ENCODE results near the gene STK38L.

STK38L gene

DNA sequence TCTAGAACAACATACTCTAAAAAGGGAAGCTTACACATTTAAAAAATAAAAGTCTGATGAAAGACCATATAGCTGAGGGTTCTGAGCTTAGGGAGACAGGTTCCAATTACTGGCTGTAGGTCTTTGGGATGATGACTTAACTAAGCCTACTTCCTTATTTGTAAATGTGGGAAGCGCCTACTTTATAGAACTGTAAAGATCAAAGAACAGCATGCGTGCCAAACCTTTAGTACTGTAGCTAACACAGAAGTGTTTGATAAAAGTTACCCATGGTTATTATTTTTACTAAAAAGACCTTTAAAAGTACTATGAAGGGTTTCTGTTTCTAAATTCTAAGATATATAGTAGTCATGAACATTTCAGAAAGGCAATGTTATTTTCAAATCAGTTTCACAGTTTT lies 35.7 kb downstream of the STK38L start:
- no peak for DNase-seq

DNA sequence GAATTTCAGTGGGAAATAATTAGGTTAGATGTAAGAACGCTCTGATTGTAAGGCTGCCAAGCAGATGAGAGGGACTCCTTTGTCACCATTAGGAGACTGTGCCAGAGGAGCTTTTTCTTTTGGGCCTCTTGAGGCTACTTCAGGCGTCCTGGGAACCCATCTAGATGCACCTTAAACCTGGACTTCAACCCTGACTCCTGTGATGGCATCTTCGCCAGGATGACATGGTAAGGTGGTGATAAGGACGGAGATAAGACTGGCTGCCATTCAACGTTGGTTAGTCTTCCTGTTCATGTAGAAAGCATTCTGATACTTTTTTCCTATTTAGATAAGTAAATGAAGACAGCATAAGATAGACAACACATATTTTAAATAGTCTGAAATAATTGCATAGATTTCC lies 36.3 kb downstream of the STK38L start:
- no peak for DNase-seq

DNA sequence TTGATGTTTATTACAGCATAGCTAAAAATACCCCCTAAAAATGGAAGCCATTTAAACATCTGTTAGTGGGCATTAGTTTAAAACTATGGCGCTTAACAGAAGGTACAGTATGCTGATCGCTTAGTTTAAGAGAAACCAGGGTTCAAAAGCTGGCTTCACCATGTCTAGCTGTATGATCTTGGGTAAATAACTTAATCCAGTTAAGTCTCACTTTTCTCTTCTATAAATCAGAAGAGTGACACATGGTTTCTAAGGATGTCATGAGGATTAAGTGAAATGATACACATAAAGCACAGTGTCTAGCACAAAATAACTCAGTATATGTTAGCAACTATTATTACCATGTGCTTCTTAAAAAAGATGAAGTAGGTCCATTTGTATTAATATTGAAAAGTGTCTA lies 38.7 kb downstream of the STK38L start:
- DNase-seq, result no peak

DNA sequence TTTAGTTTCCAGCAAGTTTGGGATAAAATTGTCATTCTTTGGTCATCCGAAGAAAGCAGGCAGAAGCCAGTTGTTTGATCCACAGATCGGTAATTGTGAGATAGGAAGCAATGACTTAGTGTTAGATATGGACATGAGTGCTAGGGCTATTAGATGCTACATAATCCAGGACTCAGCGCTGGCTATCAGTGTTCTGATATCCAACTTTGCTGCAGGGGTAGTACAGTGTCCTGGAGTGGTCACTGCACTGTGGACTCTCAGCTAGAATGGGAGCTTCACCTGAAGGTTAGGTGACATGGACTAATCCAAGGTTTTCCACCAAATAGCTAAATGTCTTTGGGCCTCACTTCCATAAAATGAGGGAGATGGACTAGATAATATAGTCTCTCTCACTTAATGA lies 39.9 kb downstream of the STK38L start:
- no peak for DNase-seq

DNA sequence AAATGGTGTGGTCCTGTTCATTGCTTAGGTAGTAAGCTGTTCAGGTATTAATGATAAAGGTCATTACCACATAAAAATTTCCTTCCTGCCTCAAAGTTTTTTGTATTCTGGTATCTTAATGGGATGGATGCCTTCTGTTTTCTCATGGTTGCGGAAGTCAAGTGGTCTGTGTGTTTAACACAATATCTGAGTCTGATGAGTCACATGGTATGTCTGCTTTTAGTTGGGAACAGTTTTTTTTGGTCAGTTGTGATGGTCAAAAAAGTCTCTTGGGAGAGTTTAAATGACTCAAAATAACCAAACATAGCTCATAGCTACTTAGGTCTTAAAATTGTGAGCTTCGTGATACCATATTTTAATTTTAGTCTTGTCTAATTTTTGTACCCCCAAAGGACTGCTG lies 40.7 kb downstream of the STK38L start:
- DNase-seq, result no peak

DNA sequence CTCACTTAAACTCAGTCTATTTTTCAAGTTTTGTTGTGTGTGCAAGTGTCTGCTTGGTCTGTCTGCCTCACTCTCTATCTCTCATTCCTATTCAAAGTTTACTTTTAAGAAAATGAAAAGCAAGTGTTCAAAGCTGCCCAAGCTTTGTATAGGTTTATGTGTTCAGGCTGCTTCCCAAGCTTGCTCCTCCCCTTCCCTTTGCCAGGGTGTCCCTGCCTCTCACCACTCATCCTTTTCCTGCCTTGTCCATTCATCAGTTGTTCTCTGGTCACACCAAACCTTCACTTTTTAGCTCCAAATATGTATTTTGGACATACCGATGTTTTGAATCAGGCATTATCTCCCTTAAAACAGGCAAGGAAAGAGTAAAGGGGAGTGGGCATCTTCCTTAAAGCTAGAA lies 41.3 kb downstream of the STK38L start:
- no peak for DNase-seq

DNA sequence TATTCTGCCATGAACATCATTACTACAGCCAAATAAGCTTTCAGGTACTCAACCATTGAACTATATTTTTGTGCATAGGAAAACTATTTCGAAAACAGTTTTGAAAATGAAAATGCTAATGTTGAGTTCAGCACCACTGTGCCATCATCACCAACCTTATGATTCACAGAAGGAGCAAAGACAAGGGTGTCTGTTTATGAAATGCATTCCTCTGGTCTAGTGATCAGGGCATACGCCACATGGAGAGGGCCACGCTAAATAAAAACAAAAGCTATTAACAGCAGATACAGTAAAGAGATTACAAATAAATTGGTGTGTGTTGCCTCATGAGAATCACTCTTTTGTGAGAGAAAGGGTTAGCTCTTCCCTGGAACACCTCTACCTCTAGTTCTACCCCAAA lies 45.3 kb downstream of the STK38L start:
- DNase-seq, result no peak

DNA sequence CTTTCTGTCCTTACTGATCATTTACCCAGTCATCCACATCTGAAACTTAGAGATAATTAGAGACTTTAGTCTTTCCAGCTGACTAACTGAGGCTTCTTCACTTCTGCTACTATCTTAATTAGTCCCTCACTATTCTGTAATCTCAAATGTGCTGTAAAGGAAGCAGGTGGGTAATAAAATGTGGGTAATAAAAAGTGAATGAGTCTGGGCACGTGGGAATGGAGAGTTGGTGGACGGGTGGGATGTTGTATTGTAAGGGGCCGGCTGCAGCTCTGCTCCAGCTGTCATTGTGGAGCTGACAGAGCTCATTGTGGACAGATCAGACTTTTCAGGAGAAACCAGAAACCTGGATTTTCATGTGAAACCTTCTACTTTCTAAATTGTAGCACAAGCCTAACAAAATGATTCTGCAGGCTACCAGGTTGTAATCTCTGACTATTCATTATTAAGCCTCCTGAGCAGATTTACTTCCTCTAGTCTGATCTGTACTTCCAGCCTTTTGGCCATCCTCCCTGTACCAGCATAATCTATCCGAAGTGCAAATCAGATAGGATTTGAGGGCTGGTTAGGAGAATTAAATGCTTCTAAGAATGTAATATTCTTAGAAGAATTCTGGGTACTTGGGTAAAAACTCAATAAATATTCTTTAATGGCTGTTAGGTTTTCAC lies 46.5 kb downstream of the STK38L start:
- DNase-seq, result no peak

DNA sequence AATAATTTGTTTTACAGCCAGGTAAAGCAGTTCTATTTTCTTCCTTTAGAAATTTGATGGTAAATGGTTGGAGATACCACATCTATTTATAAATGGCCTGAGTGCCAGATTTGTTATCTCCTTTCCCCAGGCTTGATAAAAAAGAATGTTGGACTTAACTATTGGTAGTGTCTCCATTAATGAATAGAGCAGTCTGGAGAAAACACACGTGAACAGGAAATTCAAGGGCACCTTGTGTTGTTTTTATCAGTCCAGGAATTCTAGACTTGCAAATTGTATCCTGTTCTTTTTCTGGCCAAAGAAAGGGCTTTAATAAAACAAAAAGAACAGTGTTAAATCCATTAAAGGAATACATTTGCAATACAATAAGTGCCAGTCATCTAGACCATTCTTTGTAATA lies 47.8 kb downstream of the STK38L start:
- DNase-seq, result no peak

DNA sequence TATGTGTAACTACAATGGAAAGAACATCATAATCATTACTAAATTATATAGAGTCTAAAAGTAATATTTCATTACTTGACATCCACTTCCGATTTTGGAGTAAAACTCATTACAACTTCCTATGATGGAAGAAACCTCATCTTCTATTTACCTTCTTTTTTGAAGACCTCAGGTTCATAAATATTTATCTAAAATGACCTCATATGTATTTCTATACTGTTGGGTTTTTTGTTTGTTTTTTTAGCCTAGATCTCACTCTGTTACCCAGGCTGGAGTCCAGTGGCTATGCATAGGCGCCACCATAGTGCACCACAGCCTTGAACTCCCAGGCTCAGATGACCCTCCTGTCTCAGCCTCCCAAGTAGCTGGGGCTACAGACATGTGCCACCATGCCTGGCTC lies 48.6 kb downstream of the STK38L start:
- no peak for DNase-seq

DNA sequence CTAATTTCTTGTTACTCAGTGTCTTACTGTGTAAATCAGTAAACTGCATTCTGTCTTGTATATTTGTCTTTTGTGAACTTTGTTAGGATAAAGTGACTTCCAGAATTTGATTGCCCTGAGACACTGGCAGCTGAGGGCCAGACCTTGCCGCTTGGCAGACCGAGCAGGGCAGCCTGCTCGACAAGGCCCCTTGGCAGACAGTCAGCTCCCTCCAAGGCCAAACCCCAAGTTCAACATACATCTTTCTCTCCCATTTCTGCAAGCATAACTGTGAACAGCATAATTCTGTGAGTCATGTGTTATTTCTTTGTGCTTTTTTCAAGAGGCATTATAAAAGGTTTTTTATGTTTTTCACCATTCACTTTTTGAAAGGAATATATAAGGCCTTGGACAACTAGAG lies 49.4 kb downstream of the STK38L start:
- no peak for DNase-seq

DNA sequence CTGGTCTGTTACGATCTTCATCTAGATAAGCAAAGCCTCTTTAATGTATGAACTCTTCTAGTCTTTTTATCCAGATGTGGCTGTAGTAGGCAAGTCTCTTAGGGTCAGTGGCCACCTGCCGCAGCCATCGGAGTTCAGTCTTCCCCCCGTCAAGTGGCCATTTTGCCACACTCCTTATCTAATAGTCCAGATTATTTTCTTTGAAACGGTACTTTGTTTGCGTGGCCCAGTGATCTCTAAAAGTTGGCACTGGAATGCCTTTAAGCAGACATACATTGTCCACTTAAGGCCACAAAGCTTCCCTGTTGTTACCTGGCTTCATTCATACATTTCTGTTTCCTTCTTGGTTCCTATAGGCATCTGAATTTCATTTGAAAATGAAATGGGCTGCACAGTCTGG lies 52.6 kb downstream of the STK38L start:
- DNase-seq, result no peak

DNA sequence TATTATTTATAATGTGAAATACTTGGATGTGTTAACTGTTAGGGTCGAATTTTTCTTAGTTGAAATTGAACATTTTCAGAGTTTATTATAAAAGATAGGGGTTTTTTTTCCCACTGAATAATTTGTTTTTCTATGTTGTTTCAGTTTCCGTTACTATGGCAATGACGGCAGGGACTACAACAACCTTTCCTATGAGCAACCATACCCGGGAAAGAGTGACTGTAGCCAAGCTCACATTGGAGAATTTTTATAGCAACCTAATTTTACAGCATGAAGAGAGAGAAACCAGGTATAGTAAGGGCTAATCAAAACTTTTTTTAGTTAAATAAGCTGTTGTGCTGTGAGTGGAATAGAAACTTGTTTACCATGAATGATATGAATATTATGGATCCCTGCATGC lies 53.5 kb downstream of the STK38L start:
- no peak for DNase-seq

DNA sequence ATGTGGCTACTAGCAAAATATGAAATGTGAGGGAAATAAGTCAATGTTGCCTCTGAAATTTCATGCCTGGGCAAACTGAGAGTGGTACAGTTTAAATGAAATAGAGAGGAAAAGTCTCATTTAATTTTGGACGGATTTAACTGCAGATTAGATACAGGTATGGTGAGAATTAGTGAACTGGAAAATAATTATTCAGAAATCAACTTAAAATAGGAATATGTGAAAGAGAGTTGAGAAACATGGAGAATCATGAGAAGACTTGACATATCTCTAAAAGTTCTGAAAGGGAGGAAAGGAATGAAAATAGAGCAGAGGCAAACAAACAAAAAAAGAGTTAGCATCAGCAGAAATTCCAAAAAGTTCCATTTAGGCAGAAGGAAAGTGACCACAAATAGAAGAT lies 55.0 kb downstream of the STK38L start:
- DNase-seq, result no peak

DNA sequence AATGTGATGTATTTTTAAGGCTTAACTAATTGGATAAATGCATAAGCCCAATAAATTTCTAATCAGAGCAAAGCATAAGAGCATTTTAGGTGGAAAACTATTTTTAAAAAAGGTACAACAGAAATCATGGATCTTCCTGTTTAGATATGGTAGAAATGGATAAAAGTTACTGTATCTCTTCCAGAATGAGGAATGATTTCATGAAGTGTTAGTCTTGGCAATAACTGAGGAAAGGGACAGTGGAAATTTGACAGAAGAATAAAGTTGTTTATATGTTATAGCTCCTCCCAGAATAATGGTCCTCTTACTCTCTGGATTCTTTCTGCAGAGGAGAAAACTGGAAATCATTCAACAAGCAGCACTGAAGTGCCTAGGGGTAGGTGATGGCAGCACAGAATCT lies 56.1 kb downstream of the STK38L start:
- DNase-seq, result no peak

DNA sequence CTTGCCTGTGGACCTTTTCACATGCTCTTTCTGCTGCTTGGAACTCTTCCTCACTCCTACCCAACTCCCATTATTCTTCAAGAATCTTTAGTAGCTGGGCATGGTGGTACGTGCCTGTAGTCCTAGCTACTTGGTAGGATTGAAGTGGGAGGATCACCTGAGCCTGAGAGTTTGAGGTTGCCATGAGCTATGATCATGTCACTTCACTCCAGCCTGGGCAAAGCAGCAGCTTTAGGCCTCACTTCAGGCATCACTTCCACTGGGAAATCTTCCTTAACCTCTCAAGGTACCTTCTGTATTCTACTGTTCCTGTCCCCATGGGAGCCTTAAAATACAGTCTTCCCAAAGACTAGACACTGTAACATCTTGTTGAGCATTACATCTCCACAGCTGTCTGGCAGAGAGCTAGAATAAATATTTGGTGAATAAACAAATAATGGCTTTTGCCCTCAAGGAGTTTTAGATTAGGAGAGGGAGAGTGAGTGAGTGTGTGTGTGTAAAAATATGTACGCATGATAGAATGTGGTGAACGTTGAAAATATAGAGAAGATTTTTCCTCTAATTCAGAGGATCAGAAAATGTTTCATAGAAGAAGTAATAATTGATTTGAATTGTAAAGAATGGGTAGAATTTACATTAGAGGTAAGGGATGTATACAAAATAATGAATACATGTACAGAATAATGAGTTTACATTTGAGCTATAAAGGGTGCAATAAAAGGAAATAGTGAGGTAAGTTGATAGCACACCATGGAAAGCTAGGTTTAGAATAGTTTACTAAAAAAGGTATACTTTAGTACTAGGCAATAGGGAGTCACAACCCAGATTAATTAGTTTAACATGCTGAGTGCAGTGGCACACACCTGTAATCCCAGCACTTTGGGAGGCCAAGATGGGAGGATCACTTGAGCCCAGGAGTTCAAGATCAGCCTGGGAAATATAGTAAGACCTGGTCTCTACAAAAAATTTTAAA lies 59.3 kb downstream of the STK38L start:
- DNase-seq, result no peak

DNA sequence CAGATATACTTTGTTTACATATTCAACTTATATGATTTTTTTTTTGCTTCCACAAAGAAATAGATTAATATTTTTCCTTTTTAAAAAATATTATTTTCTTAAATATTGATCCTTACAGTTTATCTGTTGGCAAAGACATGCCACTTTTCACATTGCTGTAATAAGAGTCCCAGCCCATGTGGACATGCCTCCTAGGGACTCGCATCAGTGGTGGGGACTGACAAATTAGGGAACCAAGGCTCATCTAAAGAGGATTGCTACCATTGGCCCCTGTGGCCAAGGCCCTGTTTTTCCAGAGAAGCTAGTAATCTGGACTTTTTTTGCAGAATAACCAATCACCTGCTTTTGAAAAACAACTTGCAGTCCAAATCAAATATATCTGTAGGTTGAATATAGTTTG lies 60.8 kb downstream of the STK38L start:
- DNase-seq, result no peak

DNA sequence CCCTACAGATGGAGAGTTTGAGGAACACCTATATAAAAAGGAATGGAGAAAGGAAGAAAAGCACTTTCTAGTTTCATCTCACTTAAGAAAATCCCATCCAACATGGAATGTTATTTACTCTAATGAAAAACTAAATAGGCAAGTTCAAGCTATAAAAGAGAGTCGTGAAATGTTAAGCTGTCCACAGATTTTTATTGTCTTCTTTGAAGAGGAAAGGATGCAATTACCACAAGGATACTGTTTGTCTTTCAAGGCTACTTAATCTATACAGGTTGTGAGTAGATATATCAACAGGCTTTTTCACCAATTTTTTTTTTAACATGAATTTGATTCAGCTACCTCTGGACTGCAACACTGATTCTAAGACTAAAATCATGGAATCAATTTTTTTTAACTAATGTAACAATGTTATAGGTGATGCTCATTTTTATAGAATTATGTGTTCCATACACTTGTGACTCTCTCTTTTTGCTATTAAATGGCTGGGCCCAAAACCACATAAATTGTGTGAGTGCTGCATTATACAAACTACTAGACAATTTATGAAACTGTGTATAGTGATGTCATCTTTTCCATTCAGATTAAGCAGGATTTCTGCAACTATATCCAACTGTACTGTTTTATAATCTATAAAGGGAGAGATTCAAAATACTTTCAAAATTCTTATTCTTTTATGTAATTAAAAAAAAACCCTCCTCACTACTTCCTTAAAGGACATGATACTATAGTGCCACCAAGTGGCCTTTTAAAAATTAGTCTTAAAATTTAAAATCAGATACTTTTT lies 61.8 kb downstream of the STK38L start:
- DNase-seq, result no peak

DNA sequence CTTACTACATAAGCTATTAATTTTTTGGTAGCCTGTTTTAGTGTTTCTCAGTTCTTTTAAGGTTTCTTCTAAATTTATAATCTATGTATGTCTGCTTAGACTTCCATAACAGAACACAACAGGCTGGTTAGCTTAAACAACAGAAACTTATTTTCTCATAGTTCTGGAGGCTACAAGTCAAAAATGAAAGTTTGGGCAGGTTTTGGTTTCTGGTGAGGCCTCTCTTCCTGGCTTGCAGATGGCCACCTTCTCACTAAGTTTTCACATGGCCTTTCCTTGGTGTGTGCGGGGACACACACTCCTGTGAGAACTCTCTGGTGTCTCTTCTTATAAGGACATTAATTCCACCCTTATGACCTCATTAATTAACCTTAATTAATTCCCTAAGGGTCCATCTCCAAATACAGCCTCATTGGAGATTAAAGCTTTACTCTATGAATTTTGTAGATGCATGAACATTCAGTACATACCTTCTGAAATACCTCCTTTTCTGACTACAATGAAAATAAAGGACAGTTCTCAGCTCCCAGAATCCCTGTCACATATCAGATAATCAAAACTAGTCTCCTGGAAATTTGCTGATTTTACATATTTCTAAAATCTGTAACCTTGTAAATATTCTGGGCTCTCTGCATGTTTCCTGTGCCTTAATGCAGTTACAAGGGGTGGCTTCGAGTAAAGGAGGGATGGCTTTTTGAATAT lies 65.4 kb downstream of the STK38L start:
- DNase-seq, result no peak

DNA sequence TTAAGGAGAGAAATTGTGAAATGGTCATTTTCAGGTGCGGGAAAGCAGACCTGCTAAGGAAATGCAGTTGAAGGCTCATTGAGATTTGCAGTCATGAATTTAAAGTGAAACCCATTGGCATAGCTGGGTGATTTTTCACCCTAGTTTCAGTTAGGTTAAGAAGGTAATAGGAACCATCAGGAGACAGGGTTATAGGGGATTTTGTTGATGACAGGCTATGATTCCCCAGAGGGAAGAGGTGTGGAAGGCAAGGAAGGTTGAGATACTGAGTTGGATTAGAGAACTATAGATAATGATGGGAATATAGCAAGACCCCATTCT lies 65.9 kb downstream of the STK38L start:
- no peak for DNase-seq

DNA sequence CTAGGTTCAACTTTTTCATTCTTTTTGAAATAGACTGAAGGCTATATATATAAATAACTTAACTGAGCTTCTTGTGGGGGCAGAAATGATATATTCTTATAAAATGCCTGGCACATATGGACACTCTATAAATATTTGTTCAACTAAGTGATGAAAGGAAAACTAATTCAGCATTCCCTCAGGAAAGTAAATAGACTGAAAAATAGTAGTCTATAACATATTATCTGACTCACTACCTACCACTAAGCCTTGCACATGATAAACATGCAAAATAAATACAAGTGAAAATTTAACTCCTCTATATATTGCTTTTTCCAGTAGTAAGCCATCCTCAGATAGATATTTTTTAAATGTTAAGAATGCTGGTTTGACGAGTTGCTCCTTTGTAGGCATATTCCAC lies 72.9 kb downstream of the STK38L start:
- DNase-seq, result no peak

DNA sequence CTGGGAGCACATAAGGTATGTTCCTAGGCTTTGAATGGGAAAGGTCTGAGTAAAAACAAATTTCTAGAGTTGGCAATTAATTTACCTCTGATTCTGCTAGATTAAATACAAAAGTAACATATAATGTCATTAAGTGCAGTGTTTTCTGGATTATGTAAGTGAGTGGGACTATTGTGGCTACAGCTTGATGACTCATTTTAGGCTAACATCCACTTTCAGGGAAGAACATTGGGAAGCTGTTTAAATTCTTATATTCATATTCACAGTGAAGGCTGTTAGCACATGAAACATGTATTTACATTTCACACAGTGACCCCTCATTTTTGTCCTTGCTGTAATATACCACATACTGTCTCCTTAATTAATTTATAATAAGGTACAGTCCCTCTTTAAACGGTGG lies 75.3 kb downstream of the STK38L start:
- DNase-seq, result no peak

DNA sequence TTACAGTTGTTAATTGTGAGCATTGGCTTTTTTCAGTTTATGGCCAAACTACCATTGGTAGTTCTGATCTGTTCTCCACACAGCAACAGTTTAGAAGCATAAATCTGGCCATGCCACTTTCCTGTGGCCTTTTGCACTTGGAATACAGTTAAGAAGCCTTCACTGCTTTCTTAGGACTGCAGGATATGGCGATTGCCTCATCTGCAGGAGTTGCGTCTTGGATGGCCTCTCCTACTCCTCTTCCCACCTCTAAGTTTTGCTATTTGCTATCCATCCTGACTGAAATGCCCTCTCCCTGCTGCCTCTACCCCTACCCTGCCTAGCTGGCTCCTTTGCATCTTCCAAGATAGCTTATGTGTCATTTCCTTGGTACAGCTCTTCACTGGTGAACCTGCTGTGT lies 75.8 kb downstream of the STK38L start:
- no peak for DNase-seq

Data from right hindlimb (tissue), 1 donor.